ENCODE measurements around the gene CENPO.

The CENPO gene

DNA sequence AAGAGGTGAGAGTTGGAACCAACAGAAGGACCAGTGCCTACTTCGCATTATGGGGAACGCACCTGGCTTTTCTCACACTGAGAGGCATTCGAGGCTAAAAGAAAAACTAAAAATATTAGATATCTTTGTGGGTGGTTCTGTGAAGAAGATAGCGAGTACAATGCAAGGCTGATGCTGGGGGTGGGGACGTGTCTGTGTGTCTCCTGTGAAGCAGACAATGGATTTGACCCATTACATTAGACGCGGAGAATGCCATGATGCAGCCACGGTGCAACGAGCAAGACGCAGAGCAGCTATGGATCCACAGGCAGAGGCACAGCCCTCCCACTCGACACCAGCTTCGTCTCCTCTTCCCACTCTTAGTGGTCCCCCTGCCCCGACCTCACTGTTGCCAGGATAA is 65.8 kb downstream of the CENPO start:
- Mint-ChIP-seq H3K4me3 (no peak overlapping the region), H3K4me1 (ENCODE audit: low read depth) (no peaks in the 10 kb centered on the region), H3K27me3 (ENCODE audit: low read depth) (no peaks in the 10 kb centered on the region), H3K9me3 (no peaks in the 10 kb centered on the region), H3K36me3 (ENCODE audit: low read depth) (peaks cover 4% of the 10 kb centered on the region), H3K27ac (no peak overlapping the region)
- DNase-seq (ENCODE audit: low spot score): no peak

DNA sequence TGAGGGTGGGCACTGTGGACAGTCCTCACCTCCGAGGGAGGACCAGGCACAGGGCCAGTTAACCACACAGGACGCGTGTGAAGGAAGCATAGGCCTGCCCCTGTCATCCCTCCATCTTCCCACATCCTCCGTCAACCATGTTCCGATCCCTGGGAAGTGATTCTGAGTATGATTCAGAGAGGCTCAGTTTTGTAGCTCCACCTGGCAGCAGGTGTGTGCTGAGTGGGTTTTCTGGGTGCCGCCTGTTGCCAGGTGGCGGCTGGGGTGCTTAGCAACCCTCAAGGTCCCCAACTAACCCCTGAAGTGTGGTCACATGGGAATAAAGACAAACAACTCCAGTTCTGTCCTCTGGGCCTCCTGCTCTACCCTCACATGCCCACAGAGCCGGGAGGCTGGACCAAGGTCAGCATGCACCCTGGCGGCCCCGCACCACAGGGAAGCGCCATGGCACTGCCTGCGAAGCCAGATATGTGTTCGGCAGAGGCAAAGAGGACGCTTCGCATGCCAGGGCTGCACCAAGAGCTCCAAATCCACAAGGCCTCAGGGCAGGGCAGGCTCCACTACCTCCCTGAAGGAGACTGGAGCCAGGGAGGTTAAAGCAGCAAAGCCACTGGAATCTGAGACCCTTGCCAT is 66.9 kb downstream of the CENPO start:
- no peaks in the 10 kb centered on the region for H3K4me1 Mint-ChIP-seq (ENCODE audit: low read depth)
- DNase-seq (ENCODE audit: low spot score): no peak
- H3K9me3 Mint-ChIP-seq: no peaks in the 10 kb centered on the region
- H3K36me3 Mint-ChIP-seq (ENCODE audit: low read depth): peaks cover 4% of the 10 kb centered on the region
- no peak overlapping the region for H3K27ac Mint-ChIP-seq
- H3K27me3 Mint-ChIP-seq (ENCODE audit: low read depth): no peaks in the 10 kb centered on the region
- no peak overlapping the region for H3K4me3 Mint-ChIP-seq

GRCh38 chr2:24860631-24861030 is 67.4 kb downstream of the CENPO start:
- Mint-ChIP-seq H3K36me3 (ENCODE audit: low read depth) (peaks cover 4% of the 10 kb centered on the region), H3K9me3 (no peaks in the 10 kb centered on the region), H3K27ac (no peak overlapping the region), H3K4me3 (no peak overlapping the region), H3K4me1 (ENCODE audit: low read depth) (no peaks in the 10 kb centered on the region), H3K27me3 (ENCODE audit: low read depth) (no peaks in the 10 kb centered on the region)
- DNase-seq (ENCODE audit: low spot score): no peak

DNA sequence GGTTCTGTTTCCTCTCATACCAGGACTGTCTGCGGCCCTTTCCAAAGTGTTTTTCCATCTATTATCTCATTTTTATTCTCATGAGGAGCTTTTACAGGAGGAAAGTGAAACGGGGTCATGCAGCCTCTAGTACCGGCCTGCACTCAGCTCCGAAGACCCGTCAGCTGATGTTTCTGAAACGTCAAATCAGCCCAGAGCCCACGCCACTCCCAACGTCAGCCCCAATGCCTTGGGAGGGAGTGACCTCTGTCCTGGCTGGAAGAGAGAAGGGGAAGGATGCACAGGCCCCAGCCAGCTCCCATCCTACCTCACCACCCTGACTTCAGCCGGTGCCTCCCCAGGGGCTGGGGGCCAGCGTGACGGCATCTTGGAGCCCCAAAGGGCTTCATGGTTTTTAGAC is 68.3 kb downstream of the CENPO start:
- peaks cover 6% of the 10 kb centered on the region for H3K36me3 Mint-ChIP-seq (ENCODE audit: low read depth)
- no peak overlapping the region for H3K4me3 Mint-ChIP-seq
- no peaks in the 10 kb centered on the region for H3K27me3 Mint-ChIP-seq (ENCODE audit: low read depth)
- H3K9me3 Mint-ChIP-seq: no peaks in the 10 kb centered on the region
- peaks cover 2% of the 10 kb centered on the region for H3K4me1 Mint-ChIP-seq (ENCODE audit: low read depth)
- DNase-seq (ENCODE audit: low spot score): no peak
- H3K27ac Mint-ChIP-seq: no peak overlapping the region

DNA sequence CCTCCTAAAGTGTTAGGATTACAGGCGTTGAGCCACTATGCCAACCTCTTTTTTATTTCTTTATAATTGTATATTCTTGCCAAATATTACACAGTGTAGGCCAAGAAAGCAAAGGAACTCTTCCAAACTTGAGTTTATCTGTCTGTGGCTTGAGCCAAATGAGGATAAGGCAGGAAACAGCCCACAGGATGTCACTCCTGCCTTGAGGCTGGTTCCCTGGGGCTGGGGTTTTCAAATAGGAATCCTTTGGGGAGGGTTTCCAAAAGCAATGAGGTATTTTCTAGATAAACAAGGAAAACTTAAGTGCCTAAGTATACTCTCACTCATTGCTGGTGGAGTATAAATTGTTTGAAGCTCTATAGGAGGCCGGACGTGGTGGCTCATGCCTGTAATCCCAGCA is 70.4 kb downstream of the CENPO start:
- no peaks in the 10 kb centered on the region for H3K27me3 Mint-ChIP-seq (ENCODE audit: low read depth)
- no peak for DNase-seq (ENCODE audit: low spot score)
- H3K36me3 Mint-ChIP-seq (ENCODE audit: low read depth): peaks cover 16% of the 10 kb centered on the region
- H3K27ac Mint-ChIP-seq: no peak overlapping the region
- no peak overlapping the region for H3K4me3 Mint-ChIP-seq
- no peaks in the 10 kb centered on the region for H3K9me3 Mint-ChIP-seq
- peaks cover 7% of the 10 kb centered on the region for H3K4me1 Mint-ChIP-seq (ENCODE audit: low read depth)

DNA sequence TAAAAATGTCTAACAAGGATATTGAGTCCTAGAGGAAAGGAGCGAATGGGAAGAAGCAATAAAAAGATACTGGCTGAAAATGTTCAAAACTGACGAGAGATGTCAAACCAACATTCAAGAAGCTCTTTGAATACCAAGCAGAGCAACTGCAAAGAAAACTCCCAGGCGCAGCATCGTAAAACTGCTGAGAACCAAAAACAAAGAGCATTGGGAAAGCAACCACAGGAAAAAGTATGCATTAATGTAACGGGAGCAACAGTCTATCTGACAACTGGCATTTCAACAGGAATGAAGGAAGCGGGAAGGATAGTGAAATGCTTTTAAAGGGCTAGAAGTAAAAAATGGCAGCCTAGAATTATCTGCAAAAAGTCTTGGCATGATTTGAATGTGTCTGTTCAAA is 73.7 kb downstream of the CENPO start:
- Mint-ChIP-seq H3K27me3 (ENCODE audit: low read depth) (no peaks in the 10 kb centered on the region), H3K36me3 (ENCODE audit: low read depth) (peaks cover 18% of the 10 kb centered on the region), H3K9me3 (no peaks in the 10 kb centered on the region), H3K27ac (no peak overlapping the region), H3K4me3 (no peak overlapping the region), H3K4me1 (ENCODE audit: low read depth) (peaks cover 7% of the 10 kb centered on the region)
- DNase-seq (ENCODE audit: low spot score): no peak

GRCh38 chr2:24870440-24870839 is 77.2 kb downstream of the CENPO start:
- Mint-ChIP-seq H3K4me3 (no peak overlapping the region), H3K36me3 (ENCODE audit: low read depth) (peaks cover 22% of the 10 kb centered on the region), H3K4me1 (ENCODE audit: low read depth) (peaks cover 7% of the 10 kb centered on the region), H3K9me3 (no peaks in the 10 kb centered on the region), H3K27me3 (ENCODE audit: low read depth) (no peaks in the 10 kb centered on the region), H3K27ac (no peak overlapping the region)
- DNase-seq (ENCODE audit: low spot score): no peak

DNA sequence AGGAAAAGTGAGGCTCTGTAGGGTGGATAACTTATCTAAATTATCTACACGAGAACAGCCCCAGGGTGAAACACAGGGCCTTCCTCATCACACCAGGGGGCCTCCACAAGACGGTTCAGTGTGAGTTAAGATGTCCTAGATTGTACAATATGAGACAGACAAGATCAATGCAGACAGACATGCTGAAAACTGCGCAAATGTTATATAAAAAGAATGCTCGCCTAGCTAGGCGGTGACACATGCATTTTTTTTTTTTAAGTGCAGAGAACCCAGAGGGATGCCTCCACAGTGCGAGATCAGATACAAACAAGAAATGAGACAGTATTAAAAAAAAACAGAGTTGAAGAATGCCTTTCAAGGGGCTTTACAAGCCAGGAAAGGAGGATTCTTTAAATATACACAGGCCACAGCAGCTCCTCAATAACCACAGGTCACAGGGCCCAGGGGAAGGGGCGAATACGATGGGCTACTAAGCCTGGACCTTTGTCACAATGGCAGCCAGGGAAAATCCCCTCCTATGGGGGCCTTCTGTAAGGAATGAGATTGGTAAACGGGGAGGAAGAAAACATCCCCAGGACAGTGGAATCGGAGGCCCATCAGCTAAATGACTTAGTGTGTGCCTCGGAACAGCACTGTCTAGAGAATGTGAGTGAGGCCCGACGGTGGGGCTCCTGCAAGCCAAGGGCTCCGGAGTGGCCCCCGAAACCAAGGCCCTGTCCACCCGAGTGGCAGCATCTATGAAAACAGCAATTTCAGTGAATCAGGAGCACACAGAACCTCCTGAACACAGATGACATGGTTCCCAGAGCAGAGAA is 77.9 kb downstream of the CENPO start:
- DNase-seq (ENCODE audit: low spot score): no peak
- Mint-ChIP-seq H3K4me1 (ENCODE audit: low read depth) (peaks cover 5% of the 10 kb centered on the region), H3K36me3 (ENCODE audit: low read depth) (peaks cover 19% of the 10 kb centered on the region), H3K9me3 (no peaks in the 10 kb centered on the region), H3K27me3 (ENCODE audit: low read depth) (no peaks in the 10 kb centered on the region), H3K4me3 (no peak overlapping the region), H3K27ac (no peak overlapping the region)

DNA sequence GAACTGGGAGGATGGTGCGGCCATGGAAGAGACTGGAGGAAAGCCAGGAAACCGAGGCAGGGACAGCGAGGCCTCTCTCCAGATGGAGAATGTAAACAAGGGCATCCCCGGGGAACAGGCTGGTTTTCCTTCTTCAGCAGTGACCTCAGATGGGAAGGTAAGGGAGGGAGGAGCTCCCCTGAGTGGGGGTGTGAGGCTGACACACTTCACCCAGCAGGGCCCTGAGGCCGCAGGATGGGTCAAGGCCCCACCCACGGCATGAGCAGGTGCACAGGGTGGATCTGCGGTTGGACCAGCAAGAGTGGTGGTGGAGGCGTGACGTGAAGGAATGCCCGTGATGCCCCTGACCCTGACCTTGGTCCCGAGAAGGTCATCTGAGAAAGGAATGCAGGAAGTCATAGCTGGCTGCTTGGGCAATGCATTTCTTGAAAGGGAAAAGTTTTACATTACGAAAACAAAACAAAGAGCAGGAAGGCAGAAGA is 78.7 kb downstream of the CENPO start:
- DNase-seq (ENCODE audit: low spot score): no peak
- no peaks in the 10 kb centered on the region for H3K9me3 Mint-ChIP-seq
- peaks cover 3% of the 10 kb centered on the region for H3K4me1 Mint-ChIP-seq (ENCODE audit: low read depth)
- no peaks in the 10 kb centered on the region for H3K27me3 Mint-ChIP-seq (ENCODE audit: low read depth)
- no peak overlapping the region for H3K4me3 Mint-ChIP-seq
- peaks cover 16% of the 10 kb centered on the region for H3K36me3 Mint-ChIP-seq (ENCODE audit: low read depth)
- peak overlapping the region; percentile 43 for H3K27ac Mint-ChIP-seq
